Left ventricle myocardium inferior (tissue), 1 donor: ENCODE results near the gene ZBTB40. TPM values are rescaled to one million over a fixed set of nuclear protein-coding genes. Genes with fewer than 3 reads are reported as not detected.
A peak's percentile ranks its signal among the peaks of the same experiment; 100 is the strongest.

Experiments used
- DNase-seq: peaks from one replicate; pipeline ENCODE4 v3.0.0-alpha.2; 2020
- H3K27ac ChIP-seq: fragments of 200-600 bp; replicated peaks from 2 replicates; pipeline ENCODE4 v1.8.0; 2021
- H3K27me3 ChIP-seq: fragments of 200-600 bp; 2 replicates; pipeline ENCODE4 v1.8.0; 2021; ENCODE audit warnings: low read depth
- H3K36me3 ChIP-seq: fragments of 200-600 bp; 2 replicates; pipeline ENCODE4 v1.8.0; 2021
- H3K4me1 ChIP-seq: fragments of 200-600 bp; 2 replicates; pipeline ENCODE4 v1.8.0; 2021
- H3K4me3 ChIP-seq: fragments of 200-600 bp; 2 replicates; pipeline ENCODE4 v1.8.0; 2021; ENCODE audit warnings: mild to moderate bottlenecking, moderate library complexity
- H3K9me3 ChIP-seq: fragments of 200-600 bp; replicated peaks from 2 replicates; pipeline ENCODE4 v1.8.0; 2021
- intact Hi-C: fragments of 100-400 bp; cut with micrococcal nuclease; formaldehyde crosslinking; loops from one replicate; pipeline ENCODE4 v1.11.0; 2022
- total RNA-seq: library from RNA; stranded (reverse); fragmentation: NEBNext Ultra II Directional; extraction: Animal tissue kit (Norgen Biotek cat#: 25700); gene quantifications from one replicate; pipeline ENCODE4 v1.2.1, GENCODE V29; 2021
- TF ChIP-seq, protein P1 (sequence below): fragments of 200-600 bp; IDR thresholded peaks from 2 replicates; pipeline ENCODE4 v1.8.0; 2021; ENCODE audit warnings: antibody characterized with exemption, mild to moderate bottlenecking, borderline replicate concordance
- donor health status: DM: no; HTN: yes; CAD: no; lungs with severe emphysema.

The ZBTB40 gene
- total RNA-seq, 1 donor from 2014 or later: 17.9 TPM

- no peak for DNase-seq
- Histone ChIP-seq H3K36me3 (peaks cover 46% of the 10 kb centered on the region), H3K27ac (no peak overlapping the region), H3K4me3 (no peak overlapping the region), H3K9me3 (no peaks in the 10 kb centered on the region), H3K4me1 (peaks cover 25% of the 10 kb centered on the region), H3K27me3 (no peaks in the 10 kb centered on the region)
- TF ChIP-seq, protein P1, sequence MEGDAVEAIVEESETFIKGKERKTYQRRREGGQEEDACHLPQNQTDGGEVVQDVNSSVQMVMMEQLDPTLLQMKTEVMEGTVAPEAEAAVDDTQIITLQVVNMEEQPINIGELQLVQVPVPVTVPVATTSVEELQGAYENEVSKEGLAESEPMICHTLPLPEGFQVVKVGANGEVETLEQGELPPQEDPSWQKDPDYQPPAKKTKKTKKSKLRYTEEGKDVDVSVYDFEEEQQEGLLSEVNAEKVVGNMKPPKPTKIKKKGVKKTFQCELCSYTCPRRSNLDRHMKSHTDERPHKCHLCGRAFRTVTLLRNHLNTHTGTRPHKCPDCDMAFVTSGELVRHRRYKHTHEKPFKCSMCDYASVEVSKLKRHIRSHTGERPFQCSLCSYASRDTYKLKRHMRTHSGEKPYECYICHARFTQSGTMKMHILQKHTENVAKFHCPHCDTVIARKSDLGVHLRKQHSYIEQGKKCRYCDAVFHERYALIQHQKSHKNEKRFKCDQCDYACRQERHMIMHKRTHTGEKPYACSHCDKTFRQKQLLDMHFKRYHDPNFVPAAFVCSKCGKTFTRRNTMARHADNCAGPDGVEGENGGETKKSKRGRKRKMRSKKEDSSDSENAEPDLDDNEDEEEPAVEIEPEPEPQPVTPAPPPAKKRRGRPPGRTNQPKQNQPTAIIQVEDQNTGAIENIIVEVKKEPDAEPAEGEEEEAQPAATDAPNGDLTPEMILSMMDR: no peak
- intact Hi-C loops: no loop called here
These were observed 76.8 kb downstream of the ZBTB40 start for GRCh38 chr1:22528451-22528850.

DNA sequence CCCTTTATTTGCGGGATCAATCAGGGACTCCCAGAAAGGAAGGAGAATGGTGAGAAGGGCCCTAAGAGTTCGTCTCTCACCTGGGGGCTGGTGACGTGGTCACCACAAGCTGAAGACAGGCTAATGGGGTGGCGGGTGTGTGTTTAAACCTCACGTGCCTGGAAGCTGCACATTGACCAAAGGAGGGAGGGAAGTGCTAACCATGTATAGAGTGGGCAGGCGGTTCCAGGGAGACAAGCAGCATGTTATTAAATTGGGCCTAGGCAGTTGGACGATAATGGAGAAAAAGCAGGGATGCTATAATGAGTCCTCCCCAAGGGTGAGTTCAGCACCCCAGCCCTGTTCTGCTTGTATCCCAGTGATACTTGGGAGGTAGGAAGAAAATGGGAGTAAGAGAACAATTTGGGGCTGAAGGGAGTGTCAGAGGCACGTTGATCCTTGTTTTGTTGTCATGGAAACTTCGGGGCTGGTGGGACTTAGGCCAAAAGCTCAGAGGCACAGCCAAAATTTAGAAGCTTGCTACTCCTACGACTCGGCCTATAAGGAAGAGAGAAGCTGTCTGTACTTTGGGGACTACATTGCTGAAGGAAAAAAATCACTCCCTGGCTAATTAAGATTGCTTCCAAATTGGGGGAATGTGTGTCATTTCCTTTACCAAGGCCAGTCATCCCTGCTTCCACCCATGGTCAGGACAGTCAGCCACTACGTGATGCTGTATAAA, 78.4 kb downstream of the ZBTB40 start:
- intact Hi-C loops: no loop called here
- peak; percentile 29 for DNase-seq
- TF ChIP-seq, protein P1: no peak
- peaks cover 30% of the 10 kb centered on the region for H3K36me3 ChIP-seq
- no peaks in the 10 kb centered on the region for H3K9me3 ChIP-seq
- no peak overlapping the region for H3K4me3 ChIP-seq
- H3K27ac ChIP-seq: peak overlapping the region; percentile 51
- H3K4me1 ChIP-seq: peaks cover 25% of the 10 kb centered on the region
- no peaks in the 10 kb centered on the region for H3K27me3 ChIP-seq

DNA sequence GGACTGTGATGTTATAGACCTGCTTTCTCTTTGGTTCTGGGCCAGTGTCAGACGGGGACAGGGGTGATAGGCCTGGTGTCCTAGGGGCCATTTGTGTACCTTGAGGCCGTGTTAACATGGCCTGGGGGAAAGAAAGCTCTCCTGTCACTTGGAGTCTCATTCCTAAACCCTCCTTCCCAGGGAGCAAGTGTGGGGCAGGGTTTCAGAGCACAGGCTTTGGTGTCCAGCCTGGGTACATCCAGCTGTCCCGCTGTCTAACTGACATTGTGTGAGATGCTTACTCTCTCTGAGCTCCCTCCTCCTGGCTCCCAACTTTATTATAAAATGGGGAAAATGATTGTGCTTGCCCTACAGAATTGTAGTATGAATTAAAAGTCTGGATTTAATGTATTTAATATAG, 79.1 kb downstream of the ZBTB40 start:
- intact Hi-C loops: no loop called here
- Histone ChIP-seq H3K4me1 (peaks cover 25% of the 10 kb centered on the region), H3K36me3 (peaks cover 23% of the 10 kb centered on the region), H3K9me3 (no peaks in the 10 kb centered on the region), H3K4me3 (no peak overlapping the region), H3K27me3 (no peaks in the 10 kb centered on the region), H3K27ac (peak overlapping the region; percentile 51)
- DNase-seq: no peak
- TF ChIP-seq, protein P1: no peak

DNA sequence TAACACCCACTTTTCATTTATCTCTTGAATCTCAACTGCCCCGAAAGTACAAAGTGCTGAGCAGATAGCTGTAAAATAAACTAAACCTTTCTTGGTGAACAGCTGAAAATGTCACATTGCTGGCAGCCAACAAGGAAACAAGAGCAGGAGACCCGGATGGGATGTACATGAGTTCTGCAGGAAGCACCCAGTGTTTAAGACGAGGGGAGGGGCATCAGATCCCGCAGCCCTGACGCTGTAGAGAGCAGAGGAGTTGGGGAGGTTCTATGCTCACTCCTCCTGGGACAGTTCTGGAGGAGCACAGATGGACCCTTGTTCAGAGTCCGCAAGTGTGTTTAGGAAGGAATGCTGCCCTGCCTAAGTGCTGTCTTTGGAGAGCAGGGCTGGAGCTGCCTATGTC, 79.6 kb downstream of the ZBTB40 start:
- no peak overlapping the region for H3K4me3 ChIP-seq
- peaks cover 25% of the 10 kb centered on the region for H3K4me1 ChIP-seq
- no peak for DNase-seq
- intact Hi-C loops: no loop called here
- H3K27me3 ChIP-seq: no peaks in the 10 kb centered on the region
- peaks cover 18% of the 10 kb centered on the region for H3K36me3 ChIP-seq
- H3K27ac ChIP-seq: no peak overlapping the region
- H3K9me3 ChIP-seq: no peaks in the 10 kb centered on the region
- TF ChIP-seq, protein P1: no peak

- TF ChIP-seq, protein P1: no peak
- intact Hi-C loops: no loop called here
- DNase-seq: no peak
- H3K9me3 ChIP-seq: no peaks in the 10 kb centered on the region
- no peak overlapping the region for H3K4me3 ChIP-seq
- no peaks in the 10 kb centered on the region for H3K36me3 ChIP-seq
- no peak overlapping the region for H3K27ac ChIP-seq
- H3K27me3 ChIP-seq: no peaks in the 10 kb centered on the region
- H3K4me1 ChIP-seq: peaks cover 25% of the 10 kb centered on the region
These were observed 81.7 kb downstream of the ZBTB40 start for GRCh38 chr1:22533244-22533895.
